Vagina (tissue), 2 donors: ENCODE measurements around the gene RCCD1. TPM values are rescaled to one million over a fixed set of nuclear protein-coding genes. Genes with fewer than 3 reads are reported as not detected.

Source experiments
- DNase-seq, 2 donors: peaks; one replicate each; pipeline ENCODE4 v3.0.0-alpha.2; 2017; ENCODE audit errors: extremely low spot score in 2 of 2
- H3K27ac ChIP-seq: fragments of 200-600 bp; sonication (generic); one replicate; pipeline ENCODE4 v1.5.1; 2019
- H3K27me3 ChIP-seq: fragments of 200-600 bp; sonication (generic); one replicate; pipeline ENCODE4 v1.5.1; 2019
- H3K36me3 ChIP-seq, 2 donors: fragments of 200-600 bp; sonication (generic); one replicate each; pipeline ENCODE4 v1.5.1; 2017 to 2019
- H3K4me1 ChIP-seq: fragments of 200-600 bp; sonication (generic); one replicate; pipeline ENCODE4 v1.5.1; 2019
- H3K4me3 ChIP-seq, 2 donors: fragments of 200-600 bp; sonication (generic); 1 replicate in 1 of 2; 2 replicates in 1 of 2; pipeline ENCODE4 v1.5.1; 2016 to 2019
- H3K9me3 ChIP-seq: fragments of 200-600 bp; sonication (generic); one replicate; pipeline ENCODE4 v1.5.1; 2019
- CTCF ChIP-seq, 3 experiments: fragments of 450-650 bp in 2 of 3; fragments of 200-600 bp in 1 of 3; sonication (generic) in 1 of 3; IDR thresholded peaks; one replicate each; pipeline ENCODE4 v1.5.1; 2017 to 2019; ENCODE audit warnings: antibody characterized with exemption in 3 of 3, mild to moderate bottlenecking in 2 of 3, moderate library complexity in 2 of 3
- POLR2A ChIP-seq, 2 donors: fragments of 450-650 bp; IDR thresholded peaks; one replicate each; pipeline ENCODE4 v1.6.1; 2017; ENCODE audit warnings: antibody characterized with exemption in 2 of 2, mild to moderate bottlenecking in 2 of 2, moderate library complexity in 2 of 2
- POLR2AphosphoS5 ChIP-seq, 2 donors: sonication (generic); formaldehyde crosslinking; IDR thresholded peaks; one replicate each; pipeline ENCODE4 v1.9.0; 2017; ENCODE audit warnings: antibody characterized with exemption in 2 of 2, mild to moderate bottlenecking in 2 of 2, low read depth in 1 of 2; ENCODE audit not compliant: insufficient read depth in 1 of 2
- intact Hi-C: fragments of 100-400 bp; cut with DNase I; formaldehyde crosslinking; loops from one replicate; pipeline ENCODE4 v1.15.1; 2023
- total RNA-seq: library from RNA; depleted of rRNA; stranded (reverse); fragments of >200 nt; gene quantifications from one replicate; pipeline ENCODE4 v1.2.3, GENCODE V29; 2016

RCCD1 gene
- total RNA-seq, 1 donor from 2014 or later = 6.9 TPM

- no peaks in the 10 kb centered on the region for H3K9me3 ChIP-seq
- no peak for DNase-seq
- no peaks in the 10 kb centered on the region for H3K27me3 ChIP-seq
- no peaks in the 10 kb centered on the region for H3K4me1 ChIP-seq
- no peak for TF ChIP-seq CTCF (IDR thresholded peaks at IDR 0.05)
- no peak for TF ChIP-seq POLR2A (IDR thresholded peaks at IDR 0.05)
- no peak for TF ChIP-seq POLR2AphosphoS5 (IDR thresholded peaks at IDR 0.05; ENCODE audit: insufficient read depth in 1 of 2, low read depth in 1 of 2)
- no peaks in the 10 kb centered on the region for H3K36me3 ChIP-seq
- no peak overlapping the region for H3K4me3 ChIP-seq
- no peak overlapping the region for H3K27ac ChIP-seq
- intact Hi-C loops = no loop called here
Measured at GRCh38 chr15:90979582-90979981, 24.9 kb downstream of the RCCD1 start.

GRCh38 chr15:90981681-90982080 is 27.0 kb downstream of the RCCD1 start:
- H3K4me3 ChIP-seq = no peak overlapping the region
- no peak overlapping the region for H3K27ac ChIP-seq
- no peaks in the 10 kb centered on the region for H3K36me3 ChIP-seq
- H3K4me1 ChIP-seq = no peaks in the 10 kb centered on the region
- intact Hi-C loops = no loop called here
- H3K9me3 ChIP-seq = no peaks in the 10 kb centered on the region
- DNase-seq = no peak
- no peaks in the 10 kb centered on the region for H3K27me3 ChIP-seq
- TF ChIP-seq POLR2AphosphoS5 (IDR thresholded peaks at IDR 0.05; ENCODE audit: insufficient read depth in 1 of 2, low read depth in 1 of 2) (no peak), POLR2A (IDR thresholded peaks at IDR 0.05) (no peak), CTCF (IDR thresholded peaks at IDR 0.05) (no peak)

- intact Hi-C loops = no loop called here
- TF ChIP-seq POLR2AphosphoS5 (IDR thresholded peaks at IDR 0.05; ENCODE audit: insufficient read depth in 1 of 2, low read depth in 1 of 2) (no peak), CTCF (IDR thresholded peaks at IDR 0.05) (no peak), POLR2A (IDR thresholded peaks at IDR 0.05) (no peak)
- no peak for DNase-seq
- Histone ChIP-seq H3K4me1 (no peaks in the 10 kb centered on the region), H3K27ac (no peak overlapping the region), H3K9me3 (no peaks in the 10 kb centered on the region), H3K36me3 (no peaks in the 10 kb centered on the region), H3K27me3 (no peaks in the 10 kb centered on the region), H3K4me3 (no peak overlapping the region)
Measured at GRCh38 chr15:90982135-90982534, 27.5 kb downstream of the RCCD1 start.

- H3K9me3 ChIP-seq = no peaks in the 10 kb centered on the region
- intact Hi-C loops = no loop called here
- H3K27me3 ChIP-seq = no peaks in the 10 kb centered on the region
- no peaks in the 10 kb centered on the region for H3K36me3 ChIP-seq
- H3K4me1 ChIP-seq = no peaks in the 10 kb centered on the region
- no peak overlapping the region for H3K4me3 ChIP-seq
- no peak for DNase-seq
- H3K27ac ChIP-seq = no peak overlapping the region
- TF ChIP-seq POLR2A (IDR thresholded peaks at IDR 0.05) (no peak), POLR2AphosphoS5 (IDR thresholded peaks at IDR 0.05; ENCODE audit: insufficient read depth in 1 of 2, low read depth in 1 of 2) (no peak), CTCF (IDR thresholded peaks at IDR 0.05) (no peak)
Measured at GRCh38 chr15:90986790-90987507, 32.3 kb downstream of the RCCD1 start.

GRCh38 chr15:90987561-90988141 is 33.0 kb downstream of the RCCD1 start:
- Histone ChIP-seq H3K4me1 (no peaks in the 10 kb centered on the region), H3K9me3 (no peaks in the 10 kb centered on the region), H3K27me3 (no peaks in the 10 kb centered on the region), H3K4me3 (no peak overlapping the region), H3K36me3 (no peaks in the 10 kb centered on the region), H3K27ac (no peak overlapping the region)
- no peak for TF ChIP-seq POLR2A (IDR thresholded peaks at IDR 0.05)
- no peak for TF ChIP-seq CTCF (IDR thresholded peaks at IDR 0.05)
- TF ChIP-seq POLR2AphosphoS5 (IDR thresholded peaks at IDR 0.05; ENCODE audit: insufficient read depth in 1 of 2, low read depth in 1 of 2) = no peak
- intact Hi-C loops = no loop called here
- no peak for DNase-seq
